Measurements from ENCODE around the gene TAF13.
"Not testable (repeated sequence)": the region's sequence is repeated elsewhere in the genome, so short reads cannot be mapped to it uniquely, and the experiment has no call there.

TAF13 gene

DNA sequence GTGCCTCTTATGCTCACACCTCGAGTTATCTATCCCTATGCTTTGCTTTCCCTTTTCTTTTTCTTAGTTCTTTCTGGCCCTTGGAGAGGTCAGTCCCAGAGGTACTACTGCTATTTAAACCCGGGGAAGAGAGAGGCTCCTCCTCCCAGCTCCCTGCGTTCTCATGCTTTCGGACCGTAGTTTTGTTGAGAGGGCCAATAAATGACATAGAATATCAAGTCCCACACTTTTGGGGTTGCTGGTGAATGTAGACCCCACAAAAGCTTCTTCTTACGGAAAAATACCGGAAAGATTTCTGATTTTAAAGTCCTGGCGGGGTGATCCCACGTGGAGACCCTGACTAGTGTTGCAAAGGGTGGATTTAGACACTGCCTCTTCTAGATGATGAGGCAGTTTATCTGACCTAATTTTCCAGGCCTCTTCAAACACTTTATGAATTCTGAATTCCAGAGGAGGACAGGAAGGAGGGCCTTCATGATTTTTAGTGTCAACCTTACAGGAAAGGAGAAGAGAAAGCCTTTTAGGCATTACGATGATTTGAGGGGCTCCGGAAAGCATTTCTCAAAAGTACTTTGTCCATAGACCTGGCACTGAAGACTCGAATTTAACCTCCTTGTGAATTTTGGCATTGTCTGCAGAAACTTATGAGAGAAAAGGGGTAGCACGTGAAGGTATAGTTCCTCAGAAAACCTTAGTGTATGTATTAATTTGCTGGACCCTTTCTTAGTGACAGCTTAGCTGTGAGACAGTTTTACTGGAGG lies 15.5 kb upstream of the TAF13 start:
- DNase-seq (ENCODE audit: low spot score): peak; percentile 61

DNA sequence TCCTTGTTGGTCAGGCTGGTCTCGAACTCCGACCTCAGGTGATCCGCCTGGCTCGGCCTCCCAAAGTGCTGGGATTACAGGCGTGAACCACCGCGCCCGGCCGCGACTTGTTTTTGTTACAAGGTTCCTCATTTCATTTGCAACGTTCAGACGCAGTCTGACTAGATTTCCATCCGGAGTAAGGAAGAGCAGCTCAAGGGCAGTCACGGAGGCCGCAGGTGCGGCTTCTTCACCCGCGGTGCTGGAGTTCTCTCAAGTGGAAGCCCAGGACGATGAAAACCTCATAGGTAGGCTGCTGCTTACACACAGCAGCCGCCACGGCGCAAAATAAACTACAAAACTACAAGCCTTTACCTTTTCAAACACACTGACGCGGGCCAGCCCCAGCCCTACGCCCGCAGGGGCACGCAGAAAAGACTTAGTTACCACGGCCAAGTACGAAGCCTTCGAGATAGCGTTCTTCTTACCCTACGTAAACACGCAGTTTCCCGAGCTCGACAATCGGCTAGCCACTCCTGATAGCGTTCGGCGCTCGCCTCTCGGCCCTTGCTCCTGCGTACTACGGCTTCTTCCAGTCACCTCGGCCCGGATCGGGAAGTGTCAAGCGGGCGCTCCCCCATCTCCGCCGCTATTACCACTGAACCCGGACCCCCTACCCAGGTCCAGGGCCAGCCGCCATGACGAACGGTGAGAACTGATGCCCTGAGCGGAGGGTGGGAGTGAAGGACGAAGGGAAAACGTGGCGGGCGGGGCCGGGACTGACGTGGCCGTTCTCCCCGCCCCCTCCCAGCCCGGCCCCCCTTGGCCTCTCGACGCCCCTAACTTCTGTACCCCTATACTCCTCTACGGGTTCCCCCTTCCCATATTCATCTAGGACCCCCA lies 14.6 kb upstream of the TAF13 start, which contains the start of gene TMEM167B:
Gene TMEM167B (plus strand): TSS at position 569 of the 882 bp plus-strand sequence. CDS start 109 bp downstream, at position 678.
- DNase-seq (ENCODE audit: low spot score): peak; percentile 94

- DNase-seq (ENCODE audit: low spot score): peak; percentile 78
These were observed 13.6 kb upstream of the TAF13 start for GRCh38 chr1:109089242-109090015.

DNA sequence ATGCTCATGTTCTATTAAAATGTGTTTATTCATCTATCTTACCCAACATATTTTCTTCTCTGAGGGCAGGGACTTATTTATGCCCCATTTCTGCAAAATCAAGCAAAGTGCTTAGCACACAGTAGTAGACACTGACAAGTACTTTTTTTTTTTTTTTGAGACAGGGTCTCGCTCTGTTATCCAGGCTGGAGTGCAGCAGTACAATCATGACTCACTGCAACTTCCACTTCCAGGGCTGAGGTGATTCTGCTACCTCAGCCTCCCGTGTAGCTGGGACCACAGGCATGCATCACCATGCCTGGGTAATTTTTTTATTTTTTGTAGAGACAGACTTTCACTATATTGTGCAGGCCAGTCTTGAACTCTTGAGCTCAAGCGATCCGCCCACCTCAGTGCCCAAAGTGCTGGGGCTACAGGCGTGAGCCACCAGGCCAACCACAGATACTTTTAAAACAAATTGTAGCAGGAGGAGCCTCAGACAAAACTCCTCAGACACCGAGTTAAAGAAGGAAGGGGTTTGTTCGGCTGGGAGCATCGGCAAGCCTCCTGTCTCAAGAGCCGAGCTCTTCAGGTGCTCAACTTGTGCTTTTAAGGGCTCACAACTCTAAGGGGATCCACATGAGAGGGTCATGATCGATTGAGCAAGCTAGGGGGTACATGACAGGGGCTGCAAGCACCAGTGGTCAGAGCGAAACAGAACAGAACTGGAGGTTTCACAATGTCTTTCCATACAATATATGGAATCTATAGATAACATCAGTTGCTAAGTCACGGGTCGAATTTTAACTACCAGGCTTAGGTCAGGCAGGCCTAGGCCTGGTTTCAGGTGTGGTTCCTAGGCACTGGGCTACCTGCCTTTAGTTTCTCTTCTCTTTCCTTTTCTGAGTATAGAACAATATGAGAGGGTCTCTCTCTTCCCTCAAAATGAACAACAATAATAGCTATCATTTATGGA lies 9.0 kb upstream of the TAF13 start:
- peak; percentile 83 for DNase-seq (ENCODE audit: low spot score)

GRCh38 chr1:109083923-109084322 lies 8.1 kb upstream of the TAF13 start:
- no peak for DNase-seq (ENCODE audit: low spot score)

GRCh38 chr1:109083501-109083900 lies 7.7 kb upstream of the TAF13 start:
- no peak for DNase-seq (ENCODE audit: low spot score)

DNA sequence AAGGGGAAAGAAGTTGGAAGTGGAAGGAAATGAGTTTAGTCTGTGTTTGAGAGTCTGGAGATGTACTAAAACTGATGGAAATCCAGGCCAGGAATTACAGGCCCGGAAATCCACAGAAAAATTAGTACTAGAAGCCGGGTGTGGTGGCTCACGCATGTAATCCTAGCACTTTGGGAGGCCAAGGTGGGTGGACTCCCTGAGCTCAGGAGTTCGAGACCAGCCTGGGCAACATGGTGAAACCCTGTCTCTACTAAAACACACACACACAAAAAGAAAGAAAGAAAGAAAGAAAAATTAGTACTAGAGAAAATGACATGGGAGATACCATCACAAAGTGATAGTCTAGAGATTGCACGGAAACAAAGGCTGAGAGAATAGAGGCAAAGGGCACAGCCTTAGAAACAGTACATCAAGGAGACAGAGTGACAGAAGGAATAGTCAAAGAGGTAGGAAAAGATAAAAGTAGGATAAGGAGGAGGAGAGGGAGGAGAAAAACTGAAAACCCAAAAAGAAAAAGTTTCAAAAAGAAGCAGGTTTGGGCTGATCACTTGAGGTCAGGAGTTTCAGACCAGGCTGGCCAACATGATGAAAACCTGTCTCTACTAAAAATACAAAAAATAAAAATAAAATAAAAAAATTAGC lies 4.8 kb upstream of the TAF13 start:
- no peak for DNase-seq (ENCODE audit: low spot score)

GRCh38 chr1:109079240-109079622 lies 3.4 kb upstream of the TAF13 start:
- no peak for DNase-seq (ENCODE audit: low spot score)

DNA sequence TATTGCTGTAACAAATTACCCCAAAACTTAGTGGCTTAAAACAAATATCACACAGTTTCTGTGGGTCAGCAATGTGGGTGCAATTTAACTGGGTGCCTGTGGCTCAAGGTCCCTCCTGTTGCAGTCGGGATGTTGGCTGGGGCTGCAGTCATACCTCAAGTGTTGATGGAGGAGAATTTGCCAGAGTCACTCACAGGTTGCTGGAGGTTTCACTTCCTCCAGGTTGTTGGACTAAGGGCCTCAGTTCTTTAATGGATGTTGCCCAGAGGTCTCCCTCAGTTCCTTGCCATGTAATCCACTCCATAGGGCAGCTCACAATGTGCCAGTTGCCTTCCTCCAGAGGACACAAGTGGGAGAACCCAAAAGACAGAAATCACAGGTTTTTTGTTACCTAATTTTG lies 2.5 kb upstream of the TAF13 start:
- DNase-seq (ENCODE audit: low spot score): no peak

DNA sequence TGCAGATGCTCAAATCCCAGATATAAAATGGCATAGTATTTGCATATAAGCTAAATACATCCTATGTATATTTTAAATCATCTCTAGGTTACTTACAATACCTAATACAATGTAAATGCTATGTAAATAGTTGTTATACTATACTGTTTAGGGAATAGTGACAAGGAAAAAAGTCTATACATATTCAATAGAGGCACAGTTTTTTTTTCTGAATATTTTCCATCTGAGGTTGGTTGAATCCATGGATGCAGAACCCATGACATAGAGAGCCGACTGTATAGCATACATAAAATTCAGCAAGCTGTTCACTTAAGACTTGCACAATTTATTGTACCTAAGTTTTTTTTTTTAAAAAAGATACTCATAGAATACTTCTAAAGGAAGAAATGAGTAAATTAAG lies 6.5 kb downstream of the TAF13 start:
- DNase-seq (ENCODE audit: low spot score): no peak

- no peak for DNase-seq (ENCODE audit: low spot score)
These were observed 7.9 kb downstream of the TAF13 start for GRCh38 chr1:109067883-109068282.

DNA sequence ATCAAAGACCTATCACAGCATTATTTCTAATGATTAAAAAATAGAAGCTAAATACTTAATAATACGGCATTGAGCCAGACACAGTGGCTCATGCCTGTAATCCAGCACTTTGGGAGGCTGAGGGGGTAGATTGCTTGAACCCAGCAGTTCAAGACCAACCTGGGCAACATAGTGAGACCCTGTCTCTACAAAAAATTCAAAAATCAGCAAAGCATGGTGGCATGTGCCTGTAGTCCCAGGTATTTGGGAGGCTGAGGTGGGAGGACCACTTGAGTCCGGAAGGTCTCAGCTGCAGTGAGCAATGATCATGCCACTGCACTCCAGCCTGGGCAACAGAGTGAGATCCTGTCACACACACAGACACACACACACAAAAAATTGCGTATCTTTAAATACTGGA lies 10.7 kb downstream of the TAF13 start:
- DNase-seq (ENCODE audit: low spot score): no peak

DNA sequence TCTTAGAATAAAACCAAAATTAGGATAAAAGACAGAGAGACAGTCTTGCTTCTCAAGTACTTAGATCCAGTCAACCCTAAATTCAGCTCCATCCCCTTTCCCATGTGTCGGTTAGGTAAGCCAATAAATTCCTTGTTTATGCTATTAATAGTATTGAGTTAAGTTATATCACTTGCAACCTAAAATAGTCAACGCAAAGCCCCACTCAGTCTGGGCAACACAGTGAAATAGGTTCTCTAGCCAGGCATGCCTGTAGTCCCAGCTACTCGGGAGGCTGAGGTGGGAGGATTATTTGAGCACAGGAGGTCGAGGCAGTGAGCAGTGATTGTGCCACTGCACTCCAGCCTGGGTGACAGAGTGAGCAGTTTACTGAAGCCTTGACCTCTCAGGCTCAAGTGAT lies 14.6 kb downstream of the TAF13 start:
- no peak for DNase-seq (ENCODE audit: low spot score)

DNA sequence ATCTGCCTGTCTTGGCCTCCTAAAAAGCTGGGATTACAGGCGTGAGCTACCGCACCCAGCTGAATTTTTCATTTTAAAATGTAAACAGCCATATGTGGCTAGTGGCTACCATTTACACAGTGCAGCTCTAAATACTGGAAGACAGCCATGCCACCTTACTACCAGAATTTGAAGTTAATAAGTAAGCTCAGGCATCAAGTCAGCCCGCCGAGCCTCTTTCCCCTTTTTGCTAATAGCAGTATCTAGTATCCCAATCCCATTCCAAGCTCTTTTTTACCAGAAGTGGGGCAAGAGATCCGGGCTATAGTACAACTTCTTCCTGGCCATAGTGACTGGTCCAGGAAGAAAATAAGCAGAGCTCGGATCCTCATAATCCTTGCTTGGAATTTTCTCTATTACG lies 15.1 kb downstream of the TAF13 start:
- DNase-seq (ENCODE audit: low spot score): no peak

DNA sequence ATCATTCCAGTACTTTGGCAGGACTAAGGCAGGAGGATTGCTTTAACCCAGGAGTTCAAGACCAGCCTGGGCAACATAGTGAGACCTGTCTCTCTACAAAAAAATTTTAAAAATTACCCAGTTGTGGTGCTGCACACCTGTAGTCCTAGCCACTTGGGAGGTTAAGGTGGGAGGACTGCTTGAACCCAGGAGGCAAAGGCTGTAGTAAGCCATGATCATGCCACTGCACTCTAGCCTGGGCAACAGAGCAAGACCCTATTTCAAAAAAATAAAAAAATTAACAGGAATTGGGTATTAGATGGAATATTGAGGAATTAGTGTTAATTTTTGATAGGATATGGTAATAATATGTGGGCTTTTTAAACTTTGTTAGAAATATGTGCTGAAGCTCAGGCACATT lies 16.8 kb downstream of the TAF13 start:
- no peak for DNase-seq (ENCODE audit: low spot score)

- no peak for DNase-seq (ENCODE audit: low spot score)
These were observed 19.7 kb downstream of the TAF13 start for GRCh38 chr1:109056064-109056463.

DNA sequence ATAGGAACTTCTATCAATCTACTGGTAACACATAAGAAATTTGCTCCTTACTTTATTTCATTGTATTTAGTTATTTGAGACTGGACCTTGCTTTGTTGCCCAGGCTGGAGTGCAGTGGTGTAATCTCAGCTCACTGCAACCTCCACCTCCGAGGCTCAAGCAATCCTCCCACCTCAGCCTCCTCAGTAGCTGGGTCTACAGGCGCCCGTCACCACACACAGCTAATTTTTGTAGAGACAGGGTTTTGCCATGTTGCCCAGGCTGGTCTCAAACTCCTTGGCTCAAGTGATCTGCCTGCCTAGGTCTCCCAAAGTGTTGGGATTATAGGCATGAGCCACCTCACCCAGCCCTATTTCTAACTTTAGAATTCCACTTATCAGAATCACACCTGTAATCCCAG lies 23.7 kb downstream of the TAF13 start:
- not testable (repeated sequence) for DNase-seq (ENCODE audit: low spot score)

GRCh38 chr1:109050228-109050995 lies 25.4 kb downstream of the TAF13 start:
- DNase-seq (ENCODE audit: low spot score): peak; percentile 80

GRCh38 chr1:109048335-109048734 lies 27.5 kb downstream of the TAF13 start:
- DNase-seq (ENCODE audit: low spot score): no peak

GRCh38 chr1:109047339-109047738 lies 28.5 kb downstream of the TAF13 start:
- no peak for DNase-seq (ENCODE audit: low spot score)

All from kidney tubule cell (primary cell).